SK-N-SH treated with all-trans-retinoic acid at 6 μM for 48 hours (cell line): ENCODE results near the gene CCDC148.

Source experiments
- ARNTL ChIP-seq: fragments of 450-650 bp; formaldehyde crosslinking; IDR thresholded peaks from 2 replicates; pipeline ENCODE4 v1.5.0; 2020; ENCODE audit warnings: low read depth, mild to moderate bottlenecking, moderate library complexity, borderline replicate concordance
- CREB5 ChIP-seq: fragments of 250-450 bp; sonication (Bioruptor Pico); IDR thresholded peaks from 2 replicates; pipeline ENCODE4 v1.5.1; 2020; ENCODE audit warnings: low read depth, mild to moderate bottlenecking, moderate library complexity
- CSDC2 ChIP-seq: fragments of 250-450 bp; sonication (Bioruptor Pico); IDR thresholded peaks from 2 replicates; pipeline ENCODE4 v1.5.0; 2020; ENCODE audit warnings: mild to moderate bottlenecking, moderate library complexity
- CSRNP3 ChIP-seq: fragments of 250-450 bp; sonication (Bioruptor Pico); IDR thresholded peaks from 2 replicates; pipeline ENCODE4 v1.5.1; 2021; ENCODE audit warnings: mild to moderate bottlenecking, moderate library complexity
- OSR1 ChIP-seq: fragments of 250-450 bp; sonication (Bioruptor Pico); IDR thresholded peaks from 2 replicates; pipeline ENCODE4 v1.8.0; 2022; ENCODE audit warnings: moderate library complexity, mild to moderate bottlenecking, inconsistent platforms
- PPARA ChIP-seq: fragments of 250-450 bp; sonication (Bioruptor Pico); IDR thresholded peaks from 2 replicates; pipeline ENCODE4 v1.5.0; 2020; ENCODE audit warnings: mild to moderate bottlenecking, borderline replicate concordance
- RARB ChIP-seq: fragments of 250-450 bp; sonication (Bioruptor Pico); IDR thresholded peaks from 2 replicates; pipeline ENCODE4 v1.8.0; 2021; ENCODE audit warnings: mild to moderate bottlenecking, moderate library complexity
- SNAI2 ChIP-seq: fragments of 250-450 bp; sonication (Bioruptor Pico); IDR thresholded peaks from 2 replicates; pipeline ENCODE4 v1.5.0; 2020; ENCODE audit warnings: mild to moderate bottlenecking, moderate library complexity
- TCF4 ChIP-seq: fragments of 250-450 bp; sonication (Bioruptor Pico); IDR thresholded peaks from 2 replicates; pipeline ENCODE4 v1.8.0; 2021; ENCODE audit warnings: mild to moderate bottlenecking, moderate library complexity, borderline replicate concordance
- TOX ChIP-seq: fragments of 250-450 bp; sonication (Bioruptor Pico); IDR thresholded peaks from 2 replicates; pipeline ENCODE4 v1.8.0; 2021; ENCODE audit warnings: mild to moderate bottlenecking, moderate library complexity, borderline replicate concordance
- TSHZ2 ChIP-seq: fragments of 250-450 bp; sonication (Bioruptor Pico); IDR thresholded peaks from 2 replicates; pipeline ENCODE4 v1.5.0; 2020; ENCODE audit warnings: mild to moderate bottlenecking, moderate library complexity
- ZC3H10 ChIP-seq: fragments of 250-450 bp; sonication (Bioruptor Pico); IDR thresholded peaks from 2 replicates; pipeline ENCODE4 v1.5.1; 2021; ENCODE audit warnings: mild to moderate bottlenecking, moderate library complexity
- ZFP3 ChIP-seq: fragments of 250-450 bp; sonication (Bioruptor Pico); IDR thresholded peaks from 2 replicates; pipeline ENCODE4 v1.5.0; 2020; ENCODE audit warnings: mild to moderate bottlenecking, moderate library complexity
- ZFP30 ChIP-seq: fragments of 450-650 bp; formaldehyde crosslinking; IDR thresholded peaks from 2 replicates; pipeline ENCODE4 v1.5.0; 2022; ENCODE audit warnings: mild to moderate bottlenecking, moderate library complexity

- TF ChIP-seq ZFP3 (CRISPR knock-in tag) (no peak), TSHZ2 (CRISPR knock-in tag) (no peak), PPARA (CRISPR knock-in tag) (no peak), ARNTL (no peak), ZC3H10 (CRISPR knock-in tag) (no peak), CREB5 (no peak), TOX (CRISPR knock-in tag) (no peak), ZFP30 (CRISPR knock-in tag) (no peak), RARB (CRISPR knock-in tag) (no peak), OSR1 (CRISPR knock-in tag) (no peak), CSDC2 (CRISPR knock-in tag) (no peak), SNAI2 (no peak), CSRNP3 (CRISPR knock-in tag) (no peak), TCF4 (no peak)
These were observed 325.1 kb downstream of the CCDC148 start for GRCh38 chr2:158131483-158131912.
